Measurements from ENCODE around the gene NRAS.

The NRAS gene

DNA sequence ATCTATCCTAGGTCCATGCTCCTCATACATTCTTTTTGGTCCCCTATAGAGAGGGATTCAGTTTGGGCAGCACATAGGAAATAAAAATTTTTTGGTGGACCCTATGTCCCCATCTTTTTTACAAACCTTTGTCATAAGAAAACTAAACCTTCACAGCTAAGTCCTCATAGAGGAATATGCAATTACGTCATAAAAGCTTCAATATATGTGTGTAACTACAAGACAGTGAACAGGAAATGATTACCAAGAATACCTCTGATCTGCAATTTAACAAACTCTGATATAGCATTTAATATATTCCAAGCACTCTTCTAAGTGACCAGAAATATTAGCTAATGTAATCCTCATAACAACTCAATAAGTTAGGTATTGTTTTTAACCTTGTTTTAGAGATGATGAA lies 40.5 kb downstream of the NRAS start:
- DNase-seq (ENCODE audit: low spot score), result no peak

DNA sequence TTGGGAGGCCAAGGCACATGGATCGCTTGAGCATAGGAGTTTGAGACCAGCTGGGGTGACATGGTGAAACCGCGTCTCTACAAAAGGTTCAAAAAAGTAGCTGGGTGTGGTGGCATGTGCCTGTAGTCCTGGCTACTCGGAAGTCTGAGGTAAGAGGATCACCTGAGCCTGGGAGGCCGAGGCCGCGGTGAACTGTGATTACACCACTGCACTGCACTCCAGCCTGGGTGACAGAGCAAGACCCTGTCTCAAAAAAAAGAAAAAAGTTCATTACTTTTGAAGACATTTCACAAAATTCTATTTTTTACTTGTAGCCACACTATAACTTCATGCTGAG lies 44.7 kb downstream of the NRAS start:
- DNase-seq (ENCODE audit: low spot score), result no peak

DNA sequence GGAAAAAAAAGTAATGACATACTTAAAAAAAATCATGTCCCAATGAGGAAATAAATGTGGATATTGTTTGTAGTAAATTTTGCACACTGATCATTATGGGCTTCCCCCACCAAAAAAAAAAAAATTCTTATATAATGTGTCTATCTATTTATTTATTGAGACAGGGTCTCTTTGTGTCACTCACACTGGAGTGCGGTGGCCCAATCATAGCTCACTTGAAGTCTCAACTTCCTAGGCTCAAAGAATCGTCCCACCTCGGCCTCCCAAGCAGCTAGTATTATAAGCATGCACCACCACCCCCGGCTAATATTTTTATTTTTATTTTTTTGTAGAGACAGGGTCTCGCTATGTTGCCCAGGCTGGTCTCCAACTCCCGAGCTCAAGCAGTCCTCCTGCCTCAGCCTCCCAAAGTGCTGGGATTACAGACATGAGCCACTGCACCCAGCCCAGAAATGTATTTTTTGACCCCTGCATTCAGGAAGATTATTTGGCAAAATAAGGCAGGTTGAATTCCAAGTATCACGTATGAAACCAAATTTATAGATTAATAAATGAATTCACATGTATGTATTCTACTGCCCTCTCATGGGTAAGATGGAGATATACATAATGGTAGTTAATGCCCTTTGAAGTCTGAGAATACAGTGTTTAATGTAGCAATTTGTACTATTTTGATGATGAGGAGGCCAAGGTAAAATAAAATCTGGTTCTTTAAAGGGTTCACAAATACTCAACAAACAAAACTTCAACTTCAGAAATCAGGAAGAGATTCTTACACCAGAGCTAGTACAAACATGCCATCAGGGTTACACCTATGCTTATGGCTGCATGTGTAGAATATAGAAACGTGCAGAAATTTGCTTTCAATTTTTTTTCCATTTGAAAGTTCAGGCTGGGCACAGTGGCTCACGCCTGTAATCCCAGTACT lies 45.3 kb downstream of the NRAS start:
- no peak for DNase-seq (ENCODE audit: low spot score)

DNA sequence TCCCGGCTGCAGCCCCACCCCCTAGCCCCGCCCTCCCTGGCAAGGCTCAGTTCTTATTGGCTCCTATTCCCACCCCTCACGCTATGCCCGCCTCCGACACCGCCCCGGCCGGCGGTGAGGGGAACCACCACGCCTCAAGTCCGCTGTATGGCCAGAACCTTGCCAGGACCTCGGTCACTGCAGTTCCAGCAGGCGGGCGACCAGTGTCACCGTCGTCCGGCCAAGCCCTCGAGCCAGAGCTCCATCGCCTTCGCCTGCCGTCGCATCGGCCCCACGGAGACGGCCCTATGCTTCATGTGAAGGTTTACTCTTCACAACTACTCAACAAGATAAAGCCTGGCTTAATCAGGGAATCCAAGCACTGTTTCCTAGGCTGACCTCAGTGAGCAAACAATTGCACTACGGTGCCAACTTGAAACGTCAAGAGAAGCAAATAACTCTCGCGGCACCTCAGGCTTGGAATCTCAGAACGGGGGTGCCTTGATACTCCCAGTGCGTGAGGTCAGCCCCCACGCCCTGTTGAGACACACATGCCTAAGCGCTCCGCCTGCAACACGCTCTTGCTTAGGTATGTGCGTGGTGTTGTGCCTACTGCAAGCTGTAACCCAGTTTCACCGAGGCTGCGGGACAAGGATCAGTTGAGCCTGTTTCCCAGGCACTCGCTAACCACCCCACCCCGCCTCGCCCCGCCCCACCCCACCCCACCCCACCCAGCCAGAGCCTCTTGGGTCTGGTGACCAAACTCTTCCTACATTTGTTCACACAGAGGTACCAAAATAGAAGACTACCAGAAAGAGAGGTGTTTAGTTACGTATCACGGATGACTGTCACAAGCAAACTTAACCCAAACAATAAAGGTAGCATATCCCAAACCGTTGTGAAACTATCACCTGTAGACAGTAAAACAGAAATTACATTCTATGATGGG lies 46.2 kb downstream of the NRAS start:
- DNase-seq (ENCODE audit: low spot score), result peak; percentile 95

DNA sequence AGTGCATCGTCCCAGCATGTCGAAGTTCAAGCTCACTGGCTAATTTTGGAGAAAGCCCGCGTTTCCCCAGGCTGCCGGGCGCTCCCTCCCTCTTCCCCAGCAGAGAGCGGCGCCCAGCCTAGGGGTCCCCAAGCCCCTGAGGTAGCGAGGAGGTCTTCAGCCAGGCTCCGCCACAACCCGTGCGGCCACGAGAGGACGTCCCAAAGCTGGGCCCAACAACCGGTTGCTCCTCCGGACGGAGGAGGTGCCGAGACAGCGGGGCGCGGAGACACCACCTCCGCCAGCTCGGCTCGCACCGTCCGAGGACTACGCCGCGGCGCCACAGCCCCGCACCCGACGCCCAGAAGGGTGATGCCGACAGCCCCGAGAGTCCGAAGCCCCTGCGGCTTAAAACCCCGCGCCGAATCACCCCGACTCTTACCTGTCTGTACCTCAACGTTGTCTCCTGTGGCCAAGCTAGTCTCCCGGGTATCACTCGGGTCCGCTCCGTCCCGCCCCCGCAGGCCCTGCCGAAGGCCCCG lies 46.9 kb downstream of the NRAS start, which contains the start of gene DENND2C:
Gene DENND2C (minus strand): TSS at position 488 of the 521 bp plus-strand sequence. CDS start 44,065 bp downstream, outside the sequence.
- DNase-seq (ENCODE audit: low spot score), result no peak

DNA sequence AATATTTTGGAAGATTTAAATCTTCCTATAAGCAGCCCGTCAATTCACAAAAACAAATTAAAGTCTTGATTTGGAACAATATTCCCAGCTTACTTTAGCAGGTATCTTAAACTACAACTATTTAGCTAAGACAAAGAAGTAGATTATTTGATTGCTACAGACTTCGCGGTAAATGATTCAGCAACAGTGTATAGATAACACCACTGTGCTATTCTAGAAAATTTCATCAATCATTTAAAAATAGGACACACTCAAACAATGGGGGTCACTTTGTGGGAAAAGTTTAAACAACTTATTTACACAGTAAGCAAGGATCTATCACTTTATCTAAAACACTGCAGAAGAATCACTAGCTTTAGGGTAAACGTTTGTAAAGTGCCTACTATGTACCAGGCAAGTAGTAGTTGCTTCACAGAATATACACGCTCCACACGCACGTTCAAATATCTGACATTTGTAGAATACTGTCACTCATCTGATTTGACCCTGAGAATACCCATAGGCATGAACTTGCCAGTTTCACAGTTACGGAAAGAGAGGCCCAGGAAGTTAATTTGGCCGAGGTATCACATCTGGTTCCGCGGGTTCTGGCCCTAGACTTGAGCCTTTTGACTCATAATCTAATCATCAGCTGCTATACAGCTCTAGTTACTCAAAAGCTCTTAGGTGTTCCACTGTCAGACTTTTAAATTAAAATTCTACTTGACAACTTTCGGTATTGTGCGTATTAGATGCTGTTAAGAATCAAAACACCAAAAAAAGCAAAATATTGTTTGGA lies 47.6 kb downstream of the NRAS start:
- no peak for DNase-seq (ENCODE audit: low spot score)

DNA sequence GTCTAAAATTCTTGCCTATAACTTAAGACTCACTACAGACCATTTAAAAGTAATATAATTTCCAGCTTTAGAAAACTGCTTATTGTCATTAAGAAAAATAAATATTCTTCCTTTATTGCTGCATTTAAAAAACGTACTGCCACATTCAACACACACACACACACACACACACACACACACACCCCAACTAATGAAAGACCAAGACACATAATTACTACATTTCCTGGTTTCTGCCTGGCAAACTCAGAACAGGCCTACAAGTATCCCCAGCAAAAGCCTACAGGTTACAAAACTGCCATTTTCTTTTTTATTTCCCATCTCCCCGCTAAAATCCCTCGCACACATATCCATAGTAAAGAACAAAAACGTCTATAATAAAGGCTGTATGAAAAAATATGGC lies 48.2 kb downstream of the NRAS start:
- no peak for DNase-seq (ENCODE audit: low spot score)

DNA sequence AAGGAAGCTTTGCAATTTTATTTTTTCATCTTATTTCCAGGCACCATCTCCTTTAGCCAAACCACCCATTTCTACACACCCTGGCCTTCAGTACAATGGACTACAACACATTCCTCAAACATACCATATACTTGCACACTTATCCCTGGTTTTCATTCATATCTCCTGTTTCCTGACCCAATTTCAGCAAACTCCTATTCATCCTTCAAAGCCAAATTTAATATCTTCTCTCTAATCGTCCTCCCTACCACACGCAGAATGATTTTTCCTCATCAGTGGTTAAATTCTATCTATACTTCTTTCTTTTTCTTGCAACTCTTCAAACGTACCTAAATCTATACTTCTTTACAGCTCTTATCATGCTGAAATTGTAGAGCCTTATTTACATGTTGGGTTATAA lies 49.6 kb downstream of the NRAS start:
- DNase-seq (ENCODE audit: low spot score), result no peak

DNA sequence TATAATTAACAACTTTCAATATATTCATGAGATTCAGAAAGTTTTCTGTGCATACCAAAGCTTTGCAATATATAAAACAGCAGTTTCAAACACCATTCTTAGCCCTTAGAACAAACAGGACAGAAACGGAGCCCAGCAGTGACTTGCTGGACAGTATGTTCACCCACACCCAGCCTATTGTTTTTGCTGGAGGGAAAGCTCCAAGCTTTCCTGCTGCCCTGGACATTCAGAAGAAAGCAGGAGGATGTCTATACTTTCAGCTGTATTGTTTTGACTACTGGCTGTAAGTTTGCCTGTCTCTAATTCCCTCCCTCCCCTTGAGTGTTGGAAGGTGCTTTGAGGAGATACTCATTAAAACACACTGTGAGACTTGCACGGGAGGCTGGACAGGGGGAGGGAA lies 56.3 kb downstream of the NRAS start:
- DNase-seq (ENCODE audit: low spot score), result no peak
